ENCODE data around the gene PRSS2.

- TF ChIP-seq FOS (IDR thresholded peaks at IDR 0.05; ENCODE audit: borderline replicate concordance, insufficient read depth, low read length) (no peak), JUN (IDR thresholded peaks at IDR 0.05; ENCODE audit: borderline replicate concordance, insufficient read depth, insufficient read length, low read depth) (no peak)
Measured at GRCh38 chr7:142790056-142790455, 19.3 kb downstream of the PRSS2 start.
